GM19463 (cell line): ENCODE data around the gene PPARG.
"Not testable (repeated sequence)": the region's sequence is repeated elsewhere in the genome, so short reads cannot be mapped to it uniquely, and the experiment has no call there.

Experiments
- ATAC-seq: cut with Tn5 transposase; IDR thresholded peaks from one replicate; pipeline ENCODE4 v1.9.1; 2021; ENCODE audit warnings: mild to moderate bottlenecking, moderate library complexity; ENCODE audit not compliant: unreplicated experiment

The PPARG gene

GRCh38 chr3:12476238-12476897 lies 187.5 kb downstream of the PPARG start:
- no peak for ATAC-seq

DNA sequence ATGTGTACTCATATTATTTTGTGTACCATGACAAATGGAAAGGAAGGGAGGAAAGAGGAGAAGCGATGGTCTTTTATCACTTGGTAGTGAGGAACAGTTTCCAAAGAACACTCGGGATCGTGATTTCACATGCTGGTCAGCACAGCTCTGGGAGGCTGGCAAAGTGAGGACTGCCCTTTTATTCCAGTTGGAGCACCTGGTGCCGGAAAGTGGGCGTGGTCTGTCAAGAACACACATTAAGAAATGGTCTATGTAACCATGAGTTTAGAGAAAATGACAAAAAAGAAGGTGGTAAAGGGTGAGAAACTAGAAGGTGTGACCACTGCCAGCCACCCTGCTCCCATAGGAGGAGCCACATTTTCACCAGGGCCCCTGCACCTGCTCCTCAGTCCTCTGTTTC lies 188.4 kb downstream of the PPARG start:
- no peak for ATAC-seq

DNA sequence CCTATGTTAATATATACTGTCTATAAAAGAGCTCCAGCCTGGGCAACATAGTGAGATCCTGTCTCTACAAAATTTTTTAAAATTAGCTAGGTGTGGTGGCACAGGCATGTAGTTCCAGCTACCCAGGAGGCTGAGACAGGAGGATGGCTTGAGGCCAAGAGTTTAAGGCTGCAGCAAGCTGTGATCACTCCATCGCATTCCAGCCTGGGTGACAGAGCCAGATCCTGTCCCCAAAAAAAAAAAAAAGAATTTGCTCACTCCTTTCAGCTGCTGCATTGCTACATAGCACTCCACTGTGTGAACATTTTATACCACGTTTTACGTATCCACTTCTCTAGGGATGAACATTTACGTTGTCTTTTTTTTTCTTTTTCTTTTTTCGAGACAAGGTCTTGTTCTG lies 189.5 kb downstream of the PPARG start:
- no peak for ATAC-seq

- ATAC-seq, result not testable (repeated sequence)
Measured at GRCh38 chr3:12479198-12479597, 190.3 kb downstream of the PPARG start.

- ATAC-seq, result no peak
Measured at GRCh38 chr3:12479919-12480427, 191.1 kb downstream of the PPARG start.

DNA sequence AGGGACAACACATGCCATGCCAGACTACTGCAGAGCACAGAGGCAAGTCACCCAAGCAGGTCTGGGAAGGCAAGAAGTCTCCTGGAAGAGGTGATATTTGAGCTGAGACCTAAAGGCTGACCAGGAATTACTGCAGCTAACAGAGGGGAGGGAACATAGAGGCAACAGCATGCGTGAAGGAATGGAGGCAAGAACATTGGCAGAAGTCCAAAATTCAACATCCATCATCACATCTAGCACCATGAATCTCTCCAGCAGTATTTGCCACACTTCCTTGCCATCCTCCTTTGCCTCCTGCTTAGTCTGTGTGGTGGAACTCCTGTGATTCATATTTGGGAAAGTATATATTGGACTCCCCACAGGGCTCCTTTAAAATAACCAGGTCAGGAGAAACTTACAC lies 194.5 kb downstream of the PPARG start:
- no peak for ATAC-seq

GRCh38 chr3:12483872-12484197 lies 195.0 kb downstream of the PPARG start:
- no peak for ATAC-seq
